Esophagus mucosa (tissue), 1 donor: ENCODE results near the gene PPP3R2. TPM values are rescaled to one million over a fixed set of nuclear protein-coding genes. Genes with fewer than 3 reads are reported as not detected.

Experiments used
- total RNA-seq: library from RNA; stranded (reverse); gene quantifications from one replicate; pipeline ENCODE4 v1.2.4, GENCODE V29; 2023
- donor health status: DM: yes; HTN: yes; CAD: no.

Gene PPP3R2
- total RNA-seq, 1 donor from 2014 or later: not detected

Other genes starting within 250 kb of the PPP3R2 start
- gene BAAT, start 210.0 kb downstream of the PPP3R2 start, total RNA-seq: 0.08 TPM
- 6.9 TPM for gene MRPL50, start 196.4 kb downstream of the PPP3R2 start, total RNA-seq
- 5.1 TPM for gene ZNF189, start 196.1 kb downstream of the PPP3R2 start, total RNA-seq
- 0.08 TPM for gene ALDOB, start 159.2 kb downstream of the PPP3R2 start, total RNA-seq
- 36.9 TPM for gene RNF20, start 61.1 kb downstream of the PPP3R2 start, total RNA-seq
- not detected for gene GRIN3A, start 143.7 kb upstream of the PPP3R2 start, total RNA-seq